ENCODE data around the gene NGB. TPM values are rescaled to one million over a fixed set of nuclear protein-coding genes. Genes with fewer than 3 reads are reported as not detected.
A peak's percentile ranks its signal among the peaks of the same experiment; 100 is the strongest.

Gene NGB
- total and polyA plus RNA-seq, 4 donors: not detected

GRCh38 chr14:77260631-77261030 is 10.4 kb downstream of the NGB start:
- no peaks in the 10 kb centered on the region for H3K4me1 ChIP-seq (ENCODE audit: control insufficient read depth in 5 of 5, insufficient read depth in 5 of 5, low read length in 5 of 5)
- H3K27ac ChIP-seq (ENCODE audit: low read depth in 1 of 2, low read length in 1 of 2): no peak overlapping the region
- no peak for TF ChIP-seq CTCF (IDR thresholded peaks at IDR 0.05; ENCODE audit: control extremely low read depth, extremely low read depth)
- no peak overlapping the region for H3K4me3 ChIP-seq
- peaks cover 0 to 7% (median 2%) of the 10 kb centered on the region in 3 donors for H3K27me3 ChIP-seq (ENCODE audit: control insufficient read depth in 3 of 3, insufficient read depth in 3 of 3, low read length in 2 of 3)
- WGBS, 2 donors: 25 to 41% methylated on average over 10 of the region's 10 CpGs
- H3K9ac ChIP-seq (ENCODE audit: insufficient read depth in 1 of 2, low read length in 2 of 2): no peak overlapping the region
- no peaks in the 10 kb centered on the region for H3K9me3 ChIP-seq (ENCODE audit: control insufficient read depth in 4 of 4, insufficient read depth in 3 of 4, low read length in 3 of 4)
- peak; percentile 19 to 58 (median 38) for DNase-seq
- no peaks in the 10 kb centered on the region for H3K36me3 ChIP-seq (ENCODE audit: control insufficient read depth in 4 of 4, insufficient read depth in 4 of 4, low read length in 4 of 4)
- ATAC-seq (ENCODE audit: insufficient read depth, low FRiP score): no peak

GRCh38 chr14:77260199-77260598 is 10.8 kb downstream of the NGB start:
- WGBS, 2 donors: 82 to 87% methylated on average over 11 of the region's 11 CpGs
- H3K9ac ChIP-seq (ENCODE audit: insufficient read depth in 1 of 2, low read length in 2 of 2): no peak overlapping the region
- H3K27ac ChIP-seq (ENCODE audit: low read depth in 1 of 2, low read length in 1 of 2): no peak overlapping the region
- no peak for ATAC-seq (ENCODE audit: insufficient read depth, low FRiP score)
- peaks cover 0 to 7% (median 2%) of the 10 kb centered on the region in 3 donors for H3K27me3 ChIP-seq (ENCODE audit: control insufficient read depth in 3 of 3, insufficient read depth in 3 of 3, low read length in 2 of 3)
- H3K9me3 ChIP-seq (ENCODE audit: control insufficient read depth in 4 of 4, insufficient read depth in 3 of 4, low read length in 3 of 4): no peaks in the 10 kb centered on the region
- no peak for TF ChIP-seq CTCF (IDR thresholded peaks at IDR 0.05; ENCODE audit: control extremely low read depth, extremely low read depth)
- no peaks in the 10 kb centered on the region for H3K36me3 ChIP-seq (ENCODE audit: control insufficient read depth in 4 of 4, insufficient read depth in 4 of 4, low read length in 4 of 4)
- H3K4me1 ChIP-seq (ENCODE audit: control insufficient read depth in 5 of 5, insufficient read depth in 5 of 5, low read length in 5 of 5): no peaks in the 10 kb centered on the region
- no peak overlapping the region for H3K4me3 ChIP-seq
- DNase-seq: no peak

- Histone ChIP-seq H3K27me3 (ENCODE audit: control insufficient read depth in 3 of 3, insufficient read depth in 3 of 3, low read length in 2 of 3) (peaks cover 0 to 7% (median 2%) of the 10 kb centered on the region in 3 donors), H3K36me3 (ENCODE audit: control insufficient read depth in 4 of 4, insufficient read depth in 4 of 4, low read length in 4 of 4) (no peaks in the 10 kb centered on the region), H3K9me3 (ENCODE audit: control insufficient read depth in 4 of 4, insufficient read depth in 3 of 4, low read length in 3 of 4) (no peaks in the 10 kb centered on the region), H3K4me3 (no peak overlapping the region), H3K27ac (ENCODE audit: low read depth in 1 of 2, low read length in 1 of 2) (no peak overlapping the region), H3K4me1 (ENCODE audit: control insufficient read depth in 5 of 5, insufficient read depth in 5 of 5, low read length in 5 of 5) (no peaks in the 10 kb centered on the region), H3K9ac (ENCODE audit: insufficient read depth in 1 of 2, low read length in 2 of 2) (no peak overlapping the region)
- ATAC-seq (ENCODE audit: insufficient read depth, low FRiP score): no peak
- WGBS, 2 donors: 62 to 79% methylated on average over 11 of the region's 11 CpGs
- TF ChIP-seq CTCF (IDR thresholded peaks at IDR 0.05; ENCODE audit: control extremely low read depth, extremely low read depth): no peak
- no peak for DNase-seq
Measured at GRCh38 chr14:77259025-77259715, 11.8 kb downstream of the NGB start.

- H3K9me3 ChIP-seq (ENCODE audit: control insufficient read depth in 4 of 4, insufficient read depth in 3 of 4, low read length in 3 of 4): no peaks in the 10 kb centered on the region
Measured at GRCh38 chr14:77258566-77258965, 12.4 kb downstream of the NGB start.

More at GRCh38 chr14:77258566-77258965, 12.4 kb downstream of the NGB start:
- Histone ChIP-seq H3K4me1 (ENCODE audit: control insufficient read depth in 5 of 5, insufficient read depth in 5 of 5, low read length in 5 of 5) (no peaks in the 10 kb centered on the region), H3K4me3 (no peak overlapping the region), H3K27me3 (ENCODE audit: control insufficient read depth in 3 of 3, insufficient read depth in 3 of 3, low read length in 2 of 3) (peaks cover 0 to 7% (median 0%) of the 10 kb centered on the region in 3 donors), H3K36me3 (ENCODE audit: control insufficient read depth in 4 of 4, insufficient read depth in 4 of 4, low read length in 4 of 4) (no peaks in the 10 kb centered on the region), H3K27ac (ENCODE audit: low read depth in 1 of 2, low read length in 1 of 2) (no peak overlapping the region), H3K9ac (ENCODE audit: insufficient read depth in 1 of 2, low read length in 2 of 2) (no peak overlapping the region)
- no peak for ATAC-seq (ENCODE audit: insufficient read depth, low FRiP score)
- DNase-seq: no peak
- no peak for TF ChIP-seq CTCF (IDR thresholded peaks at IDR 0.05; ENCODE audit: control extremely low read depth, extremely low read depth)
- WGBS, 2 donors: 87 to 89% methylated on average over 5 of the region's 5 CpGs
